ENCODE data around the gene TTLL11. TPM values are rescaled to one million over a fixed set of nuclear protein-coding genes. Genes with fewer than 3 reads are reported as not detected.

TTLL11 gene
- total and polyA plus RNA-seq, 4 donors, result 1.4 to 4.5 (median 3.6) TPM

DNA sequence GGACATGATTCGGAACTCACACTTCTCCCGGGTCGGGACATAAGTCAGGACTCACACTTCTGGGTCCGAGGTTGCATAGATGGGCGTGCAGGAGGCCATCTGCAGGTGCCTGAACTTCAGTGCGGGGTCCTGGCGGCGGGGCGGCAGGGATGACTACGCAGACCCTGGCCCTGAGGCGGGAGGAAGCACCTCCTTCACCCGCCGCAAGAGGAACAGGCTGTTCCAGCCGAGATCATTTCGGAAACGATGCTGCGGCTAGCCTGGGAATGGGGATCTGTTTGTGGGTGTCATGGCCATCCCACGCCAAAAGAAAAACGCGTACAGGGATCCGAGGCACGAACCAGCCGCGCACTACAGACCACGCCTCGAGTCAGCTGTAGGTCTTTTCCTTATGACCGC is 196.6 kb downstream of the TTLL11 start:
- peaks cover 0 to 3% (median 0%) of the 10 kb centered on the region in 4 donors for H3K9me3 ChIP-seq (ENCODE audit: control insufficient read depth in 4 of 4, low read length in 3 of 4)
- H3K27me3 ChIP-seq (ENCODE audit: control insufficient read depth in 4 of 4, insufficient read depth in 4 of 4, low read length in 3 of 4), result no peaks in the 10 kb centered on the region
- no peaks in the 10 kb centered on the region for H3K36me3 ChIP-seq (ENCODE audit: control insufficient read depth in 4 of 4, insufficient read depth in 3 of 4, low read depth in 1 of 4, low read length in 3 of 4)
- H3K4me1 ChIP-seq (ENCODE audit: control insufficient read depth in 4 of 4, insufficient read depth in 4 of 4, low read length in 3 of 4), result no peaks in the 10 kb centered on the region
- no peak for DNase-seq (ENCODE audit: low spot score)
- H3K27ac ChIP-seq (ENCODE audit: low read depth in 1 of 2, low read length in 2 of 2), result no peak overlapping the region
- no peak overlapping the region for H3K9ac ChIP-seq (ENCODE audit: low read depth in 1 of 2, low read length in 2 of 2)
- TF ChIP-seq JUND (IDR thresholded peaks at IDR 0.05) (no peak), RXRA (IDR thresholded peaks at IDR 0.05) (no peak), HNF4A (conservative IDR thresholded peaks at IDR 0.05) (no peak), FOXA1 (IDR thresholded peaks at IDR 0.05) (no peak), TAF1 (conservative IDR thresholded peaks at IDR 0.05) (no peak), CTCF (IDR thresholded peaks at IDR 0.05; ENCODE audit: low read depth, low read length, missing input control) (no peak), YY1 (IDR thresholded peaks at IDR 0.05) (no peak), GABPA (IDR thresholded peaks at IDR 0.05 in 1 of 2, conservative IDR thresholded peaks at IDR 0.05 in 1 of 2) (no peak), HNF4G (IDR thresholded peaks at IDR 0.05) (no peak), RAD21 (IDR thresholded peaks at IDR 0.05) (no peak), FOXA2 (IDR thresholded peaks at IDR 0.05) (no peak), NR2F2 (IDR thresholded peaks at IDR 0.05) (no peak), SP1 (IDR thresholded peaks at IDR 0.05) (no peak)
- TF ChIP-seq, protein P1, sequence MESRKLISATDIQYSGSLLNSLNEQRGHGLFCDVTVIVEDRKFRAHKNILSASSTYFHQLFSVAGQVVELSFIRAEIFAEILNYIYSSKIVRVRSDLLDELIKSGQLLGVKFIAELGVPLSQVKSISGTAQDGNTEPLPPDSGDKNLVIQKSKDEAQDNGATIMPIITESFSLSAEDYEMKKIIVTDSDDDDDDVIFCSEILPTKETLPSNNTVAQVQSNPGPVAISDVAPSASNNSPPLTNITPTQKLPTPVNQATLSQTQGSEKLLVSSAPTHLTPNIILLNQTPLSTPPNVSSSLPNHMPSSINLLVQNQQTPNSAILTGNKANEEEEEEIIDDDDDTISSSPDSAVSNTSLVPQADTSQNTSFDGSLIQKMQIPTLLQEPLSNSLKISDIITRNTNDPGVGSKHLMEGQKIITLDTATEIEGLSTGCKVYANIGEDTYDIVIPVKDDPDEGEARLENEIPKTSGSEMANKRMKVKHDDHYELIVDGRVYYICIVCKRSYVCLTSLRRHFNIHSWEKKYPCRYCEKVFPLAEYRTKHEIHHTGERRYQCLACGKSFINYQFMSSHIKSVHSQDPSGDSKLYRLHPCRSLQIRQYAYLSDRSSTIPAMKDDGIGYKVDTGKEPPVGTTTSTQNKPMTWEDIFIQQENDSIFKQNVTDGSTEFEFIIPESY (IDR thresholded peaks at IDR 0.05), result no peak
- TF ChIP-seq, protein P2, sequence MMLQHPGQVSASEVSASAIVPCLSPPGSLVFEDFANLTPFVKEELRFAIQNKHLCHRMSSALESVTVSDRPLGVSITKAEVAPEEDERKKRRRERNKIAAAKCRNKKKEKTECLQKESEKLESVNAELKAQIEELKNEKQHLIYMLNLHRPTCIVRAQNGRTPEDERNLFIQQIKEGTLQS (IDR thresholded peaks at IDR 0.05), result no peak
- TF ChIP-seq, protein P3, sequence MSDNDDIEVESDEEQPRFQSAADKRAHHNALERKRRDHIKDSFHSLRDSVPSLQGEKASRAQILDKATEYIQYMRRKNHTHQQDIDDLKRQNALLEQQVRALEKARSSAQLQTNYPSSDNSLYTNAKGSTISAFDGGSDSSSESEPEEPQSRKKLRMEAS (IDR thresholded peaks at IDR 0.05), result no peak
- WGBS, result 83% methylated on average over 27 of the region's 27 CpGs
- H3K4me3 ChIP-seq (ENCODE audit: low read depth in 1 of 3, low read length in 3 of 3), result no peak overlapping the region

DNA sequence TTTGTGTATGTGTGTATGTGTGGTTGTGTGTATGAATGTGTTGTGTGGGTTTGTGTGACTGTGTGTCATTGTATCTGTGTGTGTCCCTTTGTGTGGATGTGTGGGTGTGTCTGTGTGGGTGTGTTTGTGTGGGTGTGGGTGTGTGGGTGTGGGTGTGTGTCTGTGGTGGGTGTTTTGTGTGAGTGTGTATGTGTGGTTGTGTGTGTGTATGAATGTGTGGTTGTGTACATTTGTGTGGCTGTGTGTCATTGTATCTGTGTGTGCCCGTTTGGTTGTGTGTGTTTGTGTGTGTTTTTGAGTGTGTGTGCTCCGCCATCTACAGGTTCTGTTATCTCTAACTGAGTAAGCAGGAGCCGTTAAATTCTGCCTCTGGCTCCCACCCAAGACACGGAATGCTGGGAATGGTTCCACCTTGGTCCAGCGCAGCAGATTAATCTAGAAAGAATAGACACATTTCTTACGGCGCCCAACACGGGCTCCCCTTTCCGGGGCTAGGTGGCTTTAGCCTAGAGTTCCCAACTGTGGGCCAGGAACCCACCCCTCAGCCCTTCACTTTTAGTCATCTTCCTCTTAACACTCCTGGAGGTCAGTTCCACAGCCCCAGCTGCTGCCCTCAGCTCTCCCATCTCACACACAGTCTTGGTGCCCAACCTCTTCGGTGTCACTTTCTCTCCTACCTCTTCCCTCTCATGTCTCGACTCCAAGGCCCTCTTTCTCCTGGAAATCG is 197.1 kb downstream of the TTLL11 start:
- Histone ChIP-seq H3K4me3 (ENCODE audit: low read depth in 1 of 3, low read length in 3 of 3) (no peak overlapping the region), H3K4me1 (ENCODE audit: control insufficient read depth in 4 of 4, insufficient read depth in 4 of 4, low read length in 3 of 4) (no peaks in the 10 kb centered on the region), H3K27me3 (ENCODE audit: control insufficient read depth in 4 of 4, insufficient read depth in 4 of 4, low read length in 3 of 4) (no peaks in the 10 kb centered on the region), H3K9me3 (ENCODE audit: control insufficient read depth in 4 of 4, low read length in 3 of 4) (peaks cover 0 to 3% (median 0%) of the 10 kb centered on the region in 4 donors), H3K27ac (ENCODE audit: low read depth in 1 of 2, low read length in 2 of 2) (no peak overlapping the region), H3K36me3 (ENCODE audit: control insufficient read depth in 4 of 4, insufficient read depth in 3 of 4, low read depth in 1 of 4, low read length in 3 of 4) (no peaks in the 10 kb centered on the region), H3K9ac (ENCODE audit: low read depth in 1 of 2, low read length in 2 of 2) (no peak overlapping the region)
- TF ChIP-seq RAD21 (IDR thresholded peaks at IDR 0.05) (peak in 1 of 2 donors; percentile 34), YY1 (IDR thresholded peaks at IDR 0.05) (no peak)
- no peak for DNase-seq (ENCODE audit: low spot score)
- WGBS, result 54% methylated on average over 12 of the region's 12 CpGs
